H1 (cell line): ENCODE data around the gene ARL5A. TPM values are rescaled to one million over a fixed set of nuclear protein-coding genes. Genes with fewer than 3 reads are reported as not detected.

Experiments
- CTCF ChIA-PET: fragments of 300-600 bp; sonication (Branson Sonifier 250); formaldehyde crosslinking; loops from one replicate; lab custom pipeline; 2021; ENCODE audit not compliant: partially characterized antibody; lab: Charles Lee
- POLR2A ChIA-PET: fragments of 300-600 bp; sonication (Branson Sonifier 250); formaldehyde crosslinking; loops from one replicate; lab custom pipeline; 2021; ENCODE audit warnings: inconsistent platforms; ENCODE audit not compliant: partially characterized antibody; lab: Charles Lee
- DNase-seq, 2 experiments: peaks; one replicate each; pipeline versions ENCODE4 v3.0.0 to v3.0.0-alpha.2; 2010 to 2022; ENCODE audit warnings: low spot score in 2 of 2, low read depth in 1 of 2, mixed read lengths in 1 of 2
- FAIRE-seq: peaks from 2 replicates; lab custom pipeline; 2011; peaks lifted over from hg19 to GRCh38; lab: Jason Lieb, UNC
- H2AFZ ChIP-seq: 2 replicates; pipeline ENCODE4 v1.8.1; 2012; ENCODE audit warnings: low read length, inconsistent platforms
- H2AK5ac ChIP-seq: 2 replicates; pipeline ENCODE4 v1.6.1; 2013; ENCODE audit warnings: low read depth, low read length
- H2BK120ac ChIP-seq: replicated peaks from 2 replicates; pipeline ENCODE3; 2013; ENCODE audit warnings: low read depth, low read length, inconsistent platforms
- H2BK12ac ChIP-seq: 2 replicates; pipeline ENCODE4 v1.6.1; 2013; ENCODE audit warnings: low read depth, low read length
- H2BK15ac ChIP-seq: 2 replicates; pipeline ENCODE4 v1.6.1; 2013; ENCODE audit warnings: low read length
- H2BK20ac ChIP-seq: 2 replicates; pipeline ENCODE4 v1.6.1; 2013; ENCODE audit warnings: low read length
- H2BK5ac ChIP-seq: 2 replicates; pipeline ENCODE4 v1.6.1; 2013; ENCODE audit warnings: low read depth, low read length
- H3K14ac ChIP-seq: 2 replicates; pipeline ENCODE4 v1.6.1; 2013; ENCODE audit warnings: inconsistent platforms; ENCODE audit not compliant: insufficient read length
- H3K18ac ChIP-seq: 2 replicates; pipeline ENCODE4 v1.6.1; 2013; ENCODE audit warnings: low read length; ENCODE audit errors: extremely low read depth
- H3K23ac ChIP-seq: 2 replicates; pipeline ENCODE4 v1.6.1; 2013; ENCODE audit warnings: inconsistent platforms; ENCODE audit not compliant: insufficient read length
- H3K23me2 ChIP-seq: 2 replicates; pipeline ENCODE4 v1.6.1; 2013; ENCODE audit warnings: low read depth, low read length
- H3K27ac ChIP-seq: 2 replicates; pipeline ENCODE4 v1.6.1; 2011; ENCODE audit warnings: low read depth, low read length, inconsistent platforms
- H3K27me3 ChIP-seq, 4 experiments: replicated peaks in 1 of 4; 1 replicate in 1 of 4; 2 replicates in 3 of 4; pipeline versions ENCODE4 v1.6.1 to v1.8.1; 2011 to 2013; ENCODE audit warnings: low read length in 3 of 4, mild to moderate bottlenecking in 3 of 4, inconsistent platforms in 2 of 4, mixed read lengths in 2 of 4, moderate library complexity in 1 of 4; ENCODE audit not compliant: control insufficient read depth in 3 of 4, insufficient read depth in 3 of 4; ENCODE audit errors: extremely low read depth in 1 of 4
- H3K36me3 ChIP-seq, 4 experiments: 2 replicates each; pipeline versions ENCODE4 v1.6.1 to v1.8.1; 2011 to 2013; ENCODE audit warnings: mild to moderate bottlenecking in 4 of 4, low read length in 3 of 4, moderate library complexity in 2 of 4, control low read depth in 1 of 4, inconsistent platforms in 1 of 4; ENCODE audit not compliant: insufficient read depth in 4 of 4, control insufficient read depth in 2 of 4
- H3K4ac ChIP-seq: replicated peaks from 2 replicates; pipeline ENCODE3; 2013; ENCODE audit warnings: low read length, low read depth, mixed read lengths, inconsistent platforms; ENCODE audit not compliant: insufficient read length
- H3K4me1 ChIP-seq, 4 experiments: replicated peaks in 1 of 4; 1 replicate in 1 of 4; 2 replicates in 3 of 4; pipeline versions ENCODE4 v1.6.1 to v1.8.1; 2011 to 2013; ENCODE audit warnings: low read length in 3 of 4, inconsistent platforms in 2 of 4, mixed read lengths in 1 of 4; ENCODE audit not compliant: insufficient read depth in 4 of 4, control insufficient read depth in 3 of 4
- H3K4me2 ChIP-seq, 2 experiments: 2 replicates each; pipeline versions ENCODE4 v1.6.1 to v1.8.1; 2011 to 2013; ENCODE audit warnings: low read depth in 2 of 2, low read length in 2 of 2, control low read depth in 1 of 2, inconsistent platforms in 1 of 2, mild to moderate bottlenecking in 1 of 2; ENCODE audit not compliant: insufficient read depth in 1 of 2
- H3K4me3 ChIP-seq, 4 experiments: fragments of 200-600, 300-600 bp in 1 of 4; sonication (generic), shearing (Covaris generic), sonication (Bioruptor Twin) in 1 of 4; 2 replicates each; pipeline versions ENCODE4 v1.5.1 to v1.8.1; 2011 to 2016; ENCODE audit warnings: low read length in 4 of 4, low read depth in 3 of 4, control low read depth in 2 of 4, inconsistent platforms in 2 of 4, mild to moderate bottlenecking in 2 of 4, mixed read lengths in 1 of 4, moderate library complexity in 1 of 4; ENCODE audit not compliant: insufficient read depth in 2 of 4; ENCODE audit errors: extremely low read depth in 1 of 4
- H3K56ac ChIP-seq: replicated peaks from 2 replicates; pipeline ENCODE3; 2013; ENCODE audit warnings: low read depth, mild to moderate bottlenecking, mixed read lengths, low read length, inconsistent platforms; ENCODE audit not compliant: insufficient read length
- H3K79me1 ChIP-seq: 2 replicates; pipeline ENCODE4 v1.6.1; 2013; ENCODE audit warnings: low read depth, low read length, control low read depth
- H3K79me2 ChIP-seq, 2 experiments: 2 replicates each; pipeline versions ENCODE4 v1.6.1 to v1.8.1; 2012 to 2013; ENCODE audit warnings: low read length in 2 of 2, mild to moderate bottlenecking in 2 of 2, inconsistent platforms in 1 of 2; ENCODE audit not compliant: insufficient read depth in 2 of 2, control insufficient read depth in 1 of 2
- H3K9ac ChIP-seq, 4 experiments: replicated peaks in 1 of 4; 1 replicate in 1 of 4; 2 replicates in 3 of 4; pipeline versions ENCODE4 v1.6.1 to v1.8.1; 2011 to 2013; ENCODE audit warnings: low read depth in 3 of 4, low read length in 3 of 4, control low read depth in 2 of 4, mild to moderate bottlenecking in 2 of 4, moderate library complexity in 2 of 4, inconsistent platforms in 1 of 4; ENCODE audit errors: extremely low read depth in 1 of 4
- H3K9me3 ChIP-seq, 2 experiments: 2 replicates each; pipeline versions ENCODE4 v1.6.1 to v1.8.1; 2012 to 2013; ENCODE audit warnings: mild to moderate bottlenecking in 2 of 2, moderate library complexity in 2 of 2, control low read depth in 1 of 2, inconsistent platforms in 1 of 2, low read depth in 1 of 2, low read length in 1 of 2, mixed read lengths in 1 of 2; ENCODE audit not compliant: insufficient read depth in 2 of 2
- H4K20me1 ChIP-seq, 2 experiments: replicated peaks in 1 of 2; 2 replicates each; pipeline versions ENCODE3 to v1.8.1; 2011 to 2013; ENCODE audit warnings: inconsistent platforms in 2 of 2, low read length in 2 of 2, mild to moderate bottlenecking in 1 of 2; ENCODE audit not compliant: insufficient read depth in 2 of 2, control insufficient read depth in 1 of 2
- H4K5ac ChIP-seq: 2 replicates; pipeline ENCODE4 v1.6.1; 2013; ENCODE audit warnings: low read length, low read depth, mixed read lengths, inconsistent platforms; ENCODE audit not compliant: insufficient read length
- H4K8ac ChIP-seq: 2 replicates; pipeline ENCODE4 v1.8.0; 2013; ENCODE audit warnings: mild to moderate bottlenecking, moderate library complexity, low read length, inconsistent platforms; ENCODE audit not compliant: insufficient read depth; ENCODE audit errors: extremely low read depth
- H4K91ac ChIP-seq: replicated peaks from 2 replicates; pipeline ENCODE3; 2013; ENCODE audit warnings: low read length, mixed read lengths, inconsistent platforms; ENCODE audit not compliant: insufficient read length
- ASH2L ChIP-seq: fragments of 200-600, 300-600 bp; sonication (generic); IDR thresholded peaks from one replicate; pipeline ENCODE4 v1.7.1; 2017; ENCODE audit warnings: low read length
- BCL11A ChIP-seq, 2 experiments: IDR thresholded peaks; one replicate each; pipeline ENCODE4 v1.6.1; 2011; ENCODE audit warnings: low read depth in 2 of 2, low read length in 2 of 2, mild to moderate bottlenecking in 2 of 2
- CBX8 ChIP-seq: fragments of 300-800, 300-1000 bp; sonication (generic); IDR thresholded peaks from 2 replicates; pipeline ENCODE4 v1.7.1; 2016; ENCODE audit warnings: low read depth, low read length, borderline replicate concordance
- CTBP2 ChIP-seq: IDR thresholded peaks from 2 replicates; pipeline ENCODE4 v1.7.0; 2011; ENCODE audit warnings: borderline replicate concordance, mild to moderate bottlenecking, moderate library complexity, mixed read lengths, low read length; ENCODE audit not compliant: insufficient read depth, insufficient read length
- CTCF ChIP-seq, 3 experiments: IDR thresholded peaks; 1 replicate in 2 of 3; 2 replicates in 1 of 3; pipeline versions ENCODE4 v1.5.1 to v1.6.1; 2011; ENCODE audit warnings: low read length in 3 of 3, mild to moderate bottlenecking in 3 of 3, inconsistent platforms in 2 of 3, low read depth in 1 of 3, moderate library complexity in 1 of 3; ENCODE audit not compliant: insufficient read depth in 1 of 3; ENCODE audit errors: control extremely low read depth in 1 of 3
- EGR1 ChIP-seq: IDR thresholded peaks from 2 replicates; pipeline ENCODE4 v1.6.1; 2011; ENCODE audit warnings: low read depth, low read length, borderline replicate concordance
- KDM4A ChIP-seq: IDR thresholded peaks from one replicate; pipeline ENCODE4 v1.7.1; 2012; ENCODE audit warnings: low read depth, mild to moderate bottlenecking, moderate library complexity, low read length, inconsistent platforms; ENCODE audit not compliant: severe bottlenecking
- KDM5A ChIP-seq: fragments of 200-600 bp; IDR thresholded peaks from 2 replicates; pipeline ENCODE4 v1.7.1; 2012; ENCODE audit warnings: mild to moderate bottlenecking, low read length, inconsistent platforms, mixed read lengths
- NRF1 ChIP-seq: IDR thresholded peaks from 2 replicates; pipeline ENCODE4 v1.6.1; 2011; ENCODE audit warnings: mild to moderate bottlenecking, low read depth, low read length, improper control_type of control experiment
- SP4 ChIP-seq: IDR thresholded peaks from 2 replicates; pipeline ENCODE4 v1.6.1; 2012; ENCODE audit warnings: low read length, inconsistent platforms
- TAF7 ChIP-seq: optimal IDR thresholded peaks from 2 replicates; pipeline ENCODE3; 2011; ENCODE audit warnings: low read depth, mild to moderate bottlenecking, inconsistent platforms, low read length, moderate library complexity, borderline replicate concordance
- TCF12 ChIP-seq: IDR thresholded peaks from 2 replicates; pipeline ENCODE4 v1.6.1; 2011; ENCODE audit warnings: low read depth, mild to moderate bottlenecking, low read length
- YY1 ChIP-seq: IDR thresholded peaks from 2 replicates; pipeline ENCODE4 v1.6.1; 2011; ENCODE audit warnings: low read depth, mild to moderate bottlenecking, low read length
- polyA plus RNA-seq, 7 experiments: library from polyadenylated mRNA; depleted of rRNA in 3 of 7; stranded (reverse) in 5 of 7; unstranded in 2 of 7; fragments of >200 nt in 5 of 7; fragments of 200-250 nt in 2 of 7; gene quantifications; 1 replicate in 5 of 7; 2 replicates in 1 of 7; 4 replicates in 1 of 7; pipeline versions ENCODE4 v1.2.1 to v1.2.3, GENCODE V29; 2011 to 2013; ENCODE audit warnings: missing spikeins in 2 of 7, mixed read lengths in 2 of 7
- total RNA-seq: library from RNA; stranded (reverse); fragmentation: NEBNext Ultra II Directional; extraction: Animal tissue kit (Norgen Biotek cat#: 25700); gene quantifications from 2 replicates; pipeline ENCODE4 v1.2.1, GENCODE V29; 2021

ARL5A gene
- total and polyA plus RNA-seq, 2 of the 8 experiments (the other 6 are each of a cell fraction or from before 2014, with no cell fraction given) = 12.6 to 86.3 TPM

- Histone ChIP-seq H2BK20ac (no peak overlapping the region), H3K14ac (no peak overlapping the region), H2BK12ac (no peak overlapping the region), H2BK5ac (no peak overlapping the region), H4K8ac (no peak overlapping the region), H2AK5ac (no peak overlapping the region), H3K4me1 (no peaks in the 10 kb centered on the region), H2BK15ac (no peak overlapping the region), H3K36me3 (peaks cover 4 to 49% (median 20%) of the 10 kb centered on the region in 4 experiments; a peak in 7 of 8 replicates), H3K9ac (no peak overlapping the region), H3K4ac (no peak overlapping the region), H3K56ac (no peak overlapping the region), H3K4me3 (no peak overlapping the region), H3K4me2 (no peak overlapping the region), H4K91ac (no peak overlapping the region), H3K18ac (no peak overlapping the region), H3K79me2 (no peaks in the 10 kb centered on the region), H2AFZ (no peak overlapping the region), H4K5ac (no peak overlapping the region), H3K23ac (no peak overlapping the region), H3K79me1 (no peaks in the 10 kb centered on the region), H2BK120ac (no peak overlapping the region), H3K27ac (no peak overlapping the region), H3K27me3 (no peaks in the 10 kb centered on the region), H3K23me2 (peaks cover 3% of the 10 kb centered on the region), H4K20me1 (no peaks in the 10 kb centered on the region), H3K9me3 (no peaks in the 10 kb centered on the region)
- ChIA-PET POLR2A (no interaction called here), CTCF (no interaction called here)
- no peak for DNase-seq
- FAIRE-seq = no peak
- TF ChIP-seq KDM4A = no peak
- no peak for TF ChIP-seq YY1
- TF ChIP-seq CTBP2 = no peak
- TF ChIP-seq TAF7 = no peak
- TF ChIP-seq EGR1 = no peak
- TF ChIP-seq SP4 = no peak
- TF ChIP-seq ASH2L = no peak
- TF ChIP-seq NRF1 = no peak
- TF ChIP-seq CBX8 = no peak
- no peak for TF ChIP-seq CTCF (IDR thresholded peaks at IDR 0.05; ENCODE audit: control extremely low read depth in 1 of 3, insufficient read depth in 1 of 3, low read depth in 1 of 3, low read length in 3 of 3)
- TF ChIP-seq BCL11A (IDR thresholded peaks at IDR 0.05; ENCODE audit: low read depth in 2 of 2, low read length in 2 of 2) = no peak
- TF ChIP-seq KDM5A = no peak
- TF ChIP-seq TCF12 = no peak
These were observed 24.4 kb downstream of the ARL5A start for GRCh38 chr2:151803811-151804210.
